SK-N-SH treated with all-trans-retinoic acid at 6 μM for 48 hours (cell line): ENCODE results near the gene CCT7.
"Not testable (repeated sequence)": the region's sequence is repeated elsewhere in the genome, so short reads cannot be mapped to it uniquely, and the experiment has no call there.

Experiments
- ATAC-seq: fragments of 200-7000 bp; cut with Tn5 transposase; 3 replicates; pipeline ENCODE4 v1.9.1; 2020; ENCODE audit warnings: mild to moderate bottlenecking, moderate library complexity
- ARNTL ChIP-seq: fragments of 450-650 bp; formaldehyde crosslinking; IDR thresholded peaks from 2 replicates; pipeline ENCODE4 v1.5.0; 2020; ENCODE audit warnings: low read depth, mild to moderate bottlenecking, moderate library complexity, borderline replicate concordance
- BACH2 ChIP-seq: fragments of 250-450 bp; sonication (Bioruptor Pico); IDR thresholded peaks from 2 replicates; pipeline ENCODE4 v1.9.0; 2021; ENCODE audit warnings: mild to moderate bottlenecking, borderline replicate concordance
- CSDC2 ChIP-seq: fragments of 250-450 bp; sonication (Bioruptor Pico); IDR thresholded peaks from 2 replicates; pipeline ENCODE4 v1.5.0; 2020; ENCODE audit warnings: mild to moderate bottlenecking, moderate library complexity
- ESRRG ChIP-seq: fragments of 250-450 bp; sonication (Bioruptor Pico); IDR thresholded peaks from 2 replicates; pipeline ENCODE4 v1.6.1; 2021; ENCODE audit warnings: mild to moderate bottlenecking
- GLIS3 ChIP-seq: fragments of 250-450 bp; sonication (Bioruptor Pico); IDR thresholded peaks from 2 replicates; pipeline ENCODE4 v1.5.0; 2020; ENCODE audit warnings: mild to moderate bottlenecking, moderate library complexity
- ISL1 ChIP-seq: fragments of 250-450 bp; sonication (Bioruptor Pico); IDR thresholded peaks from 2 replicates; pipeline ENCODE4 v2.1.2; 2022; ENCODE audit warnings: mild to moderate bottlenecking, moderate library complexity
- OSR1 ChIP-seq: fragments of 250-450 bp; sonication (Bioruptor Pico); IDR thresholded peaks from 2 replicates; pipeline ENCODE4 v1.8.0; 2022; ENCODE audit warnings: moderate library complexity, mild to moderate bottlenecking, inconsistent platforms
- PPARA ChIP-seq: fragments of 250-450 bp; sonication (Bioruptor Pico); IDR thresholded peaks from 2 replicates; pipeline ENCODE4 v1.5.0; 2020; ENCODE audit warnings: mild to moderate bottlenecking, borderline replicate concordance
- RARB ChIP-seq: fragments of 250-450 bp; sonication (Bioruptor Pico); IDR thresholded peaks from 2 replicates; pipeline ENCODE4 v1.8.0; 2021; ENCODE audit warnings: mild to moderate bottlenecking, moderate library complexity
- TCF4 ChIP-seq: fragments of 250-450 bp; sonication (Bioruptor Pico); IDR thresholded peaks from 2 replicates; pipeline ENCODE4 v1.8.0; 2021; ENCODE audit warnings: mild to moderate bottlenecking, moderate library complexity, borderline replicate concordance
- ZC3H10 ChIP-seq: fragments of 250-450 bp; sonication (Bioruptor Pico); IDR thresholded peaks from 2 replicates; pipeline ENCODE4 v1.5.1; 2021; ENCODE audit warnings: mild to moderate bottlenecking, moderate library complexity
- ZFP3 ChIP-seq: fragments of 250-450 bp; sonication (Bioruptor Pico); IDR thresholded peaks from 2 replicates; pipeline ENCODE4 v1.5.0; 2020; ENCODE audit warnings: mild to moderate bottlenecking, moderate library complexity
- ZFP30 ChIP-seq: fragments of 450-650 bp; formaldehyde crosslinking; IDR thresholded peaks from 2 replicates; pipeline ENCODE4 v1.5.0; 2022; ENCODE audit warnings: mild to moderate bottlenecking, moderate library complexity
- ZNF565 ChIP-seq: fragments of 450-650 bp; formaldehyde crosslinking; conservative IDR thresholded peaks from 2 replicates; pipeline ENCODE4 v1.5.0; 2020; ENCODE audit warnings: low read depth, mild to moderate bottlenecking, moderate library complexity
- ZNF8 ChIP-seq: fragments of 450-650 bp; formaldehyde crosslinking; IDR thresholded peaks from 2 replicates; pipeline ENCODE4 v1.5.0; 2020; ENCODE audit warnings: mild to moderate bottlenecking, moderate library complexity
- TF ChIP-seq, protein P1 (sequence below): fragments of 250-450 bp; sonication (Bioruptor Pico); IDR thresholded peaks from 2 replicates; pipeline ENCODE4 v1.5.1; 2021; ENCODE audit warnings: mild to moderate bottlenecking, moderate library complexity
- TF ChIP-seq, protein P2 (sequence below): fragments of 250-450 bp; sonication (Bioruptor Pico); IDR thresholded peaks from 2 replicates; pipeline ENCODE4 v1.5.1; 2020; ENCODE audit warnings: low read depth, mild to moderate bottlenecking, moderate library complexity
- TF ChIP-seq, protein P3 (sequence below): fragments of 250-450 bp; sonication (Bioruptor Pico); IDR thresholded peaks from 2 replicates; pipeline ENCODE4 v1.5.0; 2020; ENCODE audit warnings: mild to moderate bottlenecking, moderate library complexity

The CCT7 gene

DNA sequence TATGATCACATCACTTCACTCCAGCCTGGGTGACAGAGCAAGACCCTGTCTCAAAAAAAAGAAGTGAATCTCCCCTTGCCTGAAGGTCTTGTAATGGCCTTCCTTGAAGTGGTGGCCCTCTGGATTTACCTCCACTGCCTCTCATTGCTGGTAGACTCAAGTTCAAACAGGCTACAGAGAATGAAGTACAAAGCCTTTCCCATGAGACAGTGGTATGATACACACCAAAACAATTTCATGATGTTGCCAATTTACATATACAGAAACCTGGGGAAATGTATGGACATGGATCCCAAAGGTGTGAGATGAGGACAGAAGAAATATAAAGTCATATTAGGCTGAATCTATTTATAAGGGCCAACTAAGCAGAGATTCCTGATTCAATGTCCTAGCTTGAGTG is 36.5 kb upstream of the CCT7 start:
- TF ChIP-seq ZNF565 (CRISPR knock-in tag) (no peak), ZNF8 (CRISPR knock-in tag) (no peak), CSDC2 (CRISPR knock-in tag) (no peak), ZC3H10 (CRISPR knock-in tag) (no peak), GLIS3 (CRISPR knock-in tag) (no peak), ZFP30 (CRISPR knock-in tag) (no peak), OSR1 (CRISPR knock-in tag) (no peak)
- TF ChIP-seq, protein P1, sequence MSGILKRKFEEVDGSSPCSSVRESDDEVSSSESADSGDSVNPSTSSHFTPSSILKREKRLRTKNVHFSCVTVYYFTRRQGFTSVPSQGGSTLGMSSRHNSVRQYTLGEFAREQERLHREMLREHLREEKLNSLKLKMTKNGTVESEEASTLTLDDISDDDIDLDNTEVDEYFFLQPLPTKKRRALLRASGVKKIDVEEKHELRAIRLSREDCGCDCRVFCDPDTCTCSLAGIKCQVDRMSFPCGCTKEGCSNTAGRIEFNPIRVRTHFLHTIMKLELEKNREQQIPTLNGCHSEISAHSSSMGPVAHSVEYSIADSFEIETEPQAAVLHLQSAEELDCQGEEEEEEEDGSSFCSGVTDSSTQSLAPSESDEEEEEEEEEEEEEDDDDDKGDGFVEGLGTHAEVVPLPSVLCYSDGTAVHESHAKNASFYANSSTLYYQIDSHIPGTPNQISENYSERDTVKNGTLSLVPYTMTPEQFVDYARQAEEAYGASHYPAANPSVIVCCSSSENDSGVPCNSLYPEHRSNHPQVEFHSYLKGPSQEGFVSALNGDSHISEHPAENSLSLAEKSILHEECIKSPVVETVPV (CRISPR knock-in tag): no peak
- no peak for ATAC-seq

DNA sequence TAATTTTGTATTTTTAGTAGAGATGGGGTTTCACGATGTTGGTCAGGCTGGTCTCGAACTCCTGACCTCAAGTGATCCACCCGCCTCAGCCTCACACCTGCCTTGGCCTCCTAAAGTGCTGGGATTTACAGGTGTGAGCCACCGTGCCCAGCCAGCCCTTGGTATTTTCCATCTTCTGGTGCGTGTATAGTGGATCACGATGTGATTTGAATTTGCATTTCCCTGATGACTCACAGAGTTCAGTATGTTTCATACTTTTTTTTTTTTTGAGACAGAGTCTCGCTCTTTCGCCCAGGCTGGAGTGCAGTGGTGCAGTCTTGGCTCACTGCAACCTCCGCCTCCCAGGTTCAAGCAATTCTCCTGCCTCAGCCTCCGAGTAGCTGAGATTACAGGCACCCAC is 33.8 kb upstream of the CCT7 start:
- ATAC-seq: not testable (repeated sequence)

DNA sequence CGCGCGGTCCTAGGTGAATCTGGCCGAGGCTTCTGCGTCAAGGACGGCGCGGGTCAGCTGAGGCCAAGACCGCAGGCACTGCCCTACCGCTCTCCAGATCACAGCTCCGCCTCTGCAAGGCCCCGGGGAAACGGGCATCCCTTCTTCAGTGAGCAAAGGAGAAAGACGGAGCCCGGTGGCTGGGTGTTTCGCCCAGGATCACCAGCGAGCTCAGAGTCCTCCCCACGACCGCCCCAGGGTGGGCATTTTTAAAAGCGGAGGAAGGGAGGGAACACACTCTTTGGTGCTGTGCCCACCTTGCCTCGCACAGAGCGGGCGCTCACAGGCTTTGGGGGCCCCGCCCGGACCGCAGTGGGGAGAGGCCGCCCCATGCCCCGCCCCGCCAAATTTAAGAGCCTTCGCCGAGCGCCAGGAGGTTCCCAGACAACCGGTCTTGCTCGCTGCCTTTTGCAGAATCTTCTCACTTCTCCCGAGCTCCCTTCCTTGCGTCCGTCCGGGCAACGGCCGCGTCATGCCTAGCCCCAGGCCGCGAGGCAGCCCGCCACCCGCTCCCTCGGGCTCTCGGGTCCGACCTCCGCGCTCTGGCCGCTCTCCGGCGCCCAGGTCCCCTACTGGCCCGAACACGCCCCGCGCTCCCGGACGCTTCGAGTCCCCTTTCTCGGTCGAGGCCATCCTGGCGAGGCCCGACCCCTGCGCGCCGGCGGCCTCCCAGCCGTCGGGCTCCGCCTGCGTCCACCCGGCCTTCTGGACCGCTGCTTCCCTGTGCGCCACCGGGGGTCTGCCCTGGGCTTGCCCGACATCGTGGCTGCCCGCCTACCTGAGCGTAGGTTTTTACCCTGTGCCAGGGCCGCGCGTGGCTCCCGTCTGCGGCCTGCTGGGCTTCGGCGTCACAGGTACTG is 31.7 kb upstream of the CCT7 start, which contains the start of gene NOTO:
Gene NOTO (plus strand): TSS at position 419 of the 899 bp plus-strand sequence. CDS start 93 bp downstream, at position 512.
- no peak for TF ChIP-seq OSR1 (CRISPR knock-in tag)
- no peak for TF ChIP-seq BACH2
- TF ChIP-seq ESRRG (CRISPR knock-in tag): no peak
- no peak for TF ChIP-seq ZFP3 (CRISPR knock-in tag)
- no peak for TF ChIP-seq PPARA (CRISPR knock-in tag)
- no peak for TF ChIP-seq RARB
- TF ChIP-seq ZNF8 (CRISPR knock-in tag): no peak
- TF ChIP-seq ZC3H10 (CRISPR knock-in tag): no peak
- TF ChIP-seq, protein P1 (CRISPR knock-in tag): no peak
- no peak for TF ChIP-seq CSDC2 (CRISPR knock-in tag)
- no peak for TF ChIP-seq ZFP30 (CRISPR knock-in tag)
- TF ChIP-seq GLIS3 (CRISPR knock-in tag): no peak
- TF ChIP-seq TCF4 (CRISPR knock-in tag): no peak
- peak; percentile 36 for ATAC-seq

DNA sequence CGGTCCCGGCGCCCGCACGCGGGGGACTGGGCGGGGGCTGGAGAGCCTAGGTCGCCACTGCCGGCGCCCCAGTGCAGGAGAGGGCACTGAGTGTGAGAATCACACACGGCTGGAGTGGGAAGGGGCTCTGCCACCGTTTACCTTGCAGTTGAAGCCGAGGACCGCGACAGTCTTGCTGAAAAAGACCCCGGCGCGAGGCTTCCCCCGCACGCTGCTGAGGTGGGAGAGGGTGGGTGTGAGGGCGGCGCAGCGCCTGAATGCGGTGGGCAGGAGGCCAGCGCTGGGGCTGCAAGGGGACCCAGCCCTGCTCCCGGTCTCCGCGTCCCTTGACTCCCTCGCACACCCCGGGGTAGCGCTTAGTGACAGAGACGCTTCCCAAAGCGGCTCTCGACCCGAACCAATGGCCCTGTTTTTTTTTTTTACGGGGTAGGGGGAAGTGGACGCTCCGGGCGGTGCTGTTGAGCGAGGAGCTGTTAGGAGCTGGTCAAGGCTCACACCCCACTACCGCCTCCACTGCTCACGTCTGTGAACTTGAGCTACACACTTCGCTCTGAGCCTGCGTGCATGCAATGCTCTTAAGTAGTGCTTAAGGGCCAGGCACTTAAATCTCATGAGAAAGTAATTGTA is 30.9 kb upstream of the CCT7 start:
- ATAC-seq: peak; percentile 10; the same call in 2 of the 3 replicates
- TF ChIP-seq ZFP3 (CRISPR knock-in tag) (no peak), ZNF8 (CRISPR knock-in tag) (no peak), ESRRG (CRISPR knock-in tag) (no peak), ARNTL (CRISPR knock-in tag) (no peak), CSDC2 (CRISPR knock-in tag) (no peak), ZNF565 (CRISPR knock-in tag) (no peak), ZC3H10 (CRISPR knock-in tag) (no peak), ZFP30 (CRISPR knock-in tag) (no peak), ISL1 (CRISPR knock-in tag) (no peak)
- TF ChIP-seq, protein P2, sequence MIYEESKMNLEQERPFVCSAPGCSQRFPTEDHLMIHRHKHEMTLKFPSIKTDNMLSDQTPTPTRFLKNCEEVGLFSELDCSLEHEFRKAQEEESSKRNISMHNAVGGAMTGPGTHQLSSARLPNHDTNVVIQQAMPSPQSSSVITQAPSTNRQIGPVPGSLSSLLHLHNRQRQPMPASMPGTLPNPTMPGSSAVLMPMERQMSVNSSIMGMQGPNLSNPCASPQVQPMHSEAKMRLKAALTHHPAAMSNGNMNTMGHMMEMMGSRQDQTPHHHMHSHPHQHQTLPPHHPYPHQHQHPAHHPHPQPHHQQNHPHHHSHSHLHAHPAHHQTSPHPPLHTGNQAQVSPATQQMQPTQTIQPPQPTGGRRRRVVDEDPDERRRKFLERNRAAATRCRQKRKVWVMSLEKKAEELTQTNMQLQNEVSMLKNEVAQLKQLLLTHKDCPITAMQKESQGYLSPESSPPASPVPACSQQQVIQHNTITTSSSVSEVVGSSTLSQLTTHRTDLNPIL: no peak
- TF ChIP-seq, protein P3, sequence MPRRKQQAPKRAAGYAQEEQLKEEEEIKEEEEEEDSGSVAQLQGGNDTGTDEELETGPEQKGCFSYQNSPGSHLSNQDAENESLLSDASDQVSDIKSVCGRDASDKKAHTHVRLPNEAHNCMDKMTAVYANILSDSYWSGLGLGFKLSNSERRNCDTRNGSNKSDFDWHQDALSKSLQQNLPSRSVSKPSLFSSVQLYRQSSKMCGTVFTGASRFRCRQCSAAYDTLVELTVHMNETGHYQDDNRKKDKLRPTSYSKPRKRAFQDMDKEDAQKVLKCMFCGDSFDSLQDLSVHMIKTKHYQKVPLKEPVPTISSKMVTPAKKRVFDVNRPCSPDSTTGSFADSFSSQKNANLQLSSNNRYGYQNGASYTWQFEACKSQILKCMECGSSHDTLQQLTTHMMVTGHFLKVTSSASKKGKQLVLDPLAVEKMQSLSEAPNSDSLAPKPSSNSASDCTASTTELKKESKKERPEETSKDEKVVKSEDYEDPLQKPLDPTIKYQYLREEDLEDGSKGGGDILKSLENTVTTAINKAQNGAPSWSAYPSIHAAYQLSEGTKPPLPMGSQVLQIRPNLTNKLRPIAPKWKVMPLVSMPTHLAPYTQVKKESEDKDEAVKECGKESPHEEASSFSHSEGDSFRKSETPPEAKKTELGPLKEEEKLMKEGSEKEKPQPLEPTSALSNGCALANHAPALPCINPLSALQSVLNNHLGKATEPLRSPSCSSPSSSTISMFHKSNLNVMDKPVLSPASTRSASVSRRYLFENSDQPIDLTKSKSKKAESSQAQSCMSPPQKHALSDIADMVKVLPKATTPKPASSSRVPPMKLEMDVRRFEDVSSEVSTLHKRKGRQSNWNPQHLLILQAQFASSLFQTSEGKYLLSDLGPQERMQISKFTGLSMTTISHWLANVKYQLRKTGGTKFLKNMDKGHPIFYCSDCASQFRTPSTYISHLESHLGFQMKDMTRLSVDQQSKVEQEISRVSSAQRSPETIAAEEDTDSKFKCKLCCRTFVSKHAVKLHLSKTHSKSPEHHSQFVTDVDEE (CRISPR knock-in tag): no peak
